ENCODE results near the gene TENM4.

TENM4 gene

GRCh38 chr11:78666675-78667160, 774.1 kb downstream of the TENM4 start:
- DNase-seq: no peak

GRCh38 chr11:78664636-78665035, 776.2 kb downstream of the TENM4 start:
- DNase-seq: no peak

GRCh38 chr11:78662811-78663210, 778.0 kb downstream of the TENM4 start:
- DNase-seq: no peak

GRCh38 chr11:78660471-78660870, 780.4 kb downstream of the TENM4 start:
- no peak for DNase-seq

- no peak for DNase-seq
Observed at GRCh38 chr11:78659326-78660270, 781.2 kb downstream of the TENM4 start.

GRCh38 chr11:78657968-78658839, 782.6 kb downstream of the TENM4 start:
- no peak for DNase-seq

- DNase-seq: no peak
Observed at GRCh38 chr11:78657441-78657840, 783.4 kb downstream of the TENM4 start.

- no peak for DNase-seq
Observed at GRCh38 chr11:78656984-78657383, 783.8 kb downstream of the TENM4 start.

- no peak for DNase-seq
Observed at GRCh38 chr11:78656327-78656726, 784.5 kb downstream of the TENM4 start.

GRCh38 chr11:78655561-78655960, 785.3 kb downstream of the TENM4 start:
- DNase-seq: no peak

- DNase-seq: no peak
Observed at GRCh38 chr11:78654866-78655265, 786.0 kb downstream of the TENM4 start.

GRCh38 chr11:78654071-78654470, 786.8 kb downstream of the TENM4 start:
- peak; percentile 35 for DNase-seq

- DNase-seq: no peak
Observed at GRCh38 chr11:78653294-78653909, 787.4 kb downstream of the TENM4 start.

GRCh38 chr11:78652843-78653239, 788.0 kb downstream of the TENM4 start:
- DNase-seq: no peak

- peak; percentile 78 for DNase-seq
Observed at GRCh38 chr11:78651923-78652842, 788.6 kb downstream of the TENM4 start.

GRCh38 chr11:78651136-78651775, 789.6 kb downstream of the TENM4 start:
- no peak for DNase-seq

GRCh38 chr11:78649361-78650215, 791.2 kb downstream of the TENM4 start:
- DNase-seq: no peak

- no peak for DNase-seq
Observed at GRCh38 chr11:78647986-78648875, 792.6 kb downstream of the TENM4 start.

- no peak for DNase-seq
Observed at GRCh38 chr11:78647266-78647915, 793.4 kb downstream of the TENM4 start.

Measured in stimulated activated CD4-positive, alpha-beta T cell treated with anti-CD3 and anti-CD28 coated beads, Interleukin-15, amount 100 ng/mL, for 24 hours (primary cell).